Measurements from ENCODE around the gene CKAP5. TPM values are rescaled to one million over a fixed set of nuclear protein-coding genes. Genes with fewer than 3 reads are reported as not detected.

CKAP5 gene
- total RNA-seq, 1 experiment from 2014 or later, result 190 TPM

DNA sequence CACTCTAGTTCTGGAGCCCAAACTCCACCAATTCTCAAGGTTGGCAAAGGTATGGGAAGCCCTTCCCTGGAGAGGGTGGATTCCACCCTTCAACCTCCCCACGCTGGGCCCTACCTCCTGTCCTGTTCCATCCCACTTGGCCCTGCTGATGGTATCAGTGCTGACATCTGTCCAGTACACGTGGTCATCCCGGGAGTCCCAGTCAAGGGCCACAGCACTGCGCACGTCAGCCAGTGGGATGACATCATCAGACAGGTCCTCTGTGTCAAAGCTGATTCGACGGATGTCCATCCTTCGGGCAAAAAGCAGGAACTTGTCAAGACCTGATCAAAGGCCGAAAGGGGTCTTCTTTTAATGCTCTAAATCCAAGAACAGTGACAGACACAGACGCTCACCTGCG lies 40.1 kb upstream of the CKAP5 start:
- Histone ChIP-seq H3K9ac (ENCODE audit: extremely low read depth, insufficient read length, low read length) (no peak overlapping the region), H2BK12ac (ENCODE audit: insufficient read length, low read depth, low read length) (no peak overlapping the region), H3K14ac (ENCODE audit: insufficient read depth, low read length) (no peak overlapping the region), H2BK20ac (ENCODE audit: low read depth, low read length, poor library complexity, severe bottlenecking) (no peak overlapping the region), H4K5ac (ENCODE audit: insufficient read length, low read depth, low read length) (no peak overlapping the region), H3K18ac (ENCODE audit: insufficient read length, low read depth, low read length) (no peak overlapping the region), H3K4ac (ENCODE audit: low read depth, low read length) (no peak overlapping the region), H3K79me2 (ENCODE audit: insufficient read depth, low read length) (no peaks in the 10 kb centered on the region), H4K91ac (ENCODE audit: insufficient read length, low read depth, low read length) (no peak overlapping the region), H3K56ac (ENCODE audit: insufficient read length, low read depth, low read length) (no peak overlapping the region), H3T11ph (ENCODE audit: low read length) (no peak overlapping the region), H3K9me3 (ENCODE audit: control insufficient read depth, low read depth, low read length) (no peaks in the 10 kb centered on the region), H3K27me3 (ENCODE audit: insufficient read depth, low read length) (no peaks in the 10 kb centered on the region), H3K23me2 (ENCODE audit: insufficient read length, low read depth, low read length, poor library complexity, severe bottlenecking) (no peaks in the 10 kb centered on the region), H3K27ac (ENCODE audit: insufficient read length, low read depth, low read length) (no peak overlapping the region), H4K8ac (replicated peaks; ENCODE audit: insufficient read length, low read depth, low read length) (no peak overlapping the region), H3K23ac (ENCODE audit: insufficient read length, low read depth, low read length) (no peak overlapping the region), H2BK120ac (ENCODE audit: low read depth, low read length, poor library complexity, severe bottlenecking) (no peak overlapping the region), H2AK5ac (ENCODE audit: insufficient read length, low read length) (no peak overlapping the region), H3K79me1 (ENCODE audit: insufficient read depth, low read depth, low read length, poor library complexity, severe bottlenecking) (no peaks in the 10 kb centered on the region), H4K20me1 (ENCODE audit: control insufficient read depth, insufficient read depth, insufficient read length) (peaks cover 3% of the 10 kb centered on the region), H2BK5ac (ENCODE audit: insufficient read length, low read length) (no peak overlapping the region), H3K4me1 (ENCODE audit: insufficient read depth, low read length) (no peaks in the 10 kb centered on the region), H3K4me2 (ENCODE audit: insufficient read depth, insufficient read length, low read length) (no peak overlapping the region), H2BK15ac (ENCODE audit: low read depth, low read length) (no peak overlapping the region), H2AFZ (ENCODE audit: low read length) (no peak overlapping the region)
- H3K27me3 Mint-ChIP-seq (ENCODE audit: low read depth), result no peaks in the 10 kb centered on the region
- WGBS (ENCODE audit: extremely low coverage, insufficient read length, low lambda C conversion rate), result no CpG with 5 or more reads among the region's 11 CpGs
- TF ChIP-seq, protein P1, sequence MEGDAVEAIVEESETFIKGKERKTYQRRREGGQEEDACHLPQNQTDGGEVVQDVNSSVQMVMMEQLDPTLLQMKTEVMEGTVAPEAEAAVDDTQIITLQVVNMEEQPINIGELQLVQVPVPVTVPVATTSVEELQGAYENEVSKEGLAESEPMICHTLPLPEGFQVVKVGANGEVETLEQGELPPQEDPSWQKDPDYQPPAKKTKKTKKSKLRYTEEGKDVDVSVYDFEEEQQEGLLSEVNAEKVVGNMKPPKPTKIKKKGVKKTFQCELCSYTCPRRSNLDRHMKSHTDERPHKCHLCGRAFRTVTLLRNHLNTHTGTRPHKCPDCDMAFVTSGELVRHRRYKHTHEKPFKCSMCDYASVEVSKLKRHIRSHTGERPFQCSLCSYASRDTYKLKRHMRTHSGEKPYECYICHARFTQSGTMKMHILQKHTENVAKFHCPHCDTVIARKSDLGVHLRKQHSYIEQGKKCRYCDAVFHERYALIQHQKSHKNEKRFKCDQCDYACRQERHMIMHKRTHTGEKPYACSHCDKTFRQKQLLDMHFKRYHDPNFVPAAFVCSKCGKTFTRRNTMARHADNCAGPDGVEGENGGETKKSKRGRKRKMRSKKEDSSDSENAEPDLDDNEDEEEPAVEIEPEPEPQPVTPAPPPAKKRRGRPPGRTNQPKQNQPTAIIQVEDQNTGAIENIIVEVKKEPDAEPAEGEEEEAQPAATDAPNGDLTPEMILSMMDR (conservative IDR thresholded peaks at IDR 0.05), result no peak
- H3K4me3 Mint-ChIP-seq, result no peak overlapping the region
- H3K27ac Mint-ChIP-seq, result 0 out of 7 replicates have a peak overlapping the region, but pooled peaks of 1 of the 3 experiments have one; percentile 61
- H3K9me3 Mint-ChIP-seq, result peaks cover 0 to 4% of the 10 kb centered on the region in 2 experiments; a peak in 1 of 5 replicates
- peaks cover 0 to 3% of the 10 kb centered on the region in 2 experiments; a peak in 1 of 4 replicates for H3K4me1 Mint-ChIP-seq
- H3K36me3 Mint-ChIP-seq (ENCODE audit: insufficient read depth in 1 of 3, low read depth in 3 of 3), result peaks cover 45 to 54% (median 49%) of the 10 kb centered on the region in 3 experiments
- DNase-seq, result no peak
